ENCODE data around the gene PIK3AP1.
"Not testable (repeated sequence)": the region's sequence is repeated elsewhere in the genome, so short reads cannot be mapped to it uniquely, and the experiment has no call there.

The PIK3AP1 gene

DNA sequence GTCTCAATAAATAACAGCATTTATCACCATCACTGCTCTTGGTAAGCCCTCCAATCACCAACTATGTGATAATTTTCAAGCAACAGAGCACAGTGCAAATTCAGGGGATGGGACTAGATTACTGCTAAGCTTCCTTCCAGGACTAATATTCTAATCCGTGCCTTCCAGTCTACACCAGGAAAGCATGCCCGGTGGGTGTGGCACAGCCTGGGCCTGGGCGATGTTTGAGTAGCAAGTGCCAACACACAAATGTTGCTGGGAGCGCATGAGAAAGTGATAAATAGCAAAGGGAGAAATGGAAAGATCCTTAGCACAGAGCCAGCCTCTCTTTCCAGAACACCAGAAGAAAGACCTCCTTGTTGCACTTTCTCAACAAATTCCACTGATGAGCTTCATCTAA is 120.0 kb downstream of the PIK3AP1 start:
- DNase-seq, result no peak

- no peak for DNase-seq
Measured at GRCh38 chr10:96598846-96599245, 121.5 kb downstream of the PIK3AP1 start.

GRCh38 chr10:96596422-96597407 is 123.6 kb downstream of the PIK3AP1 start:
- no peak for DNase-seq

GRCh38 chr10:96595741-96596140 is 124.6 kb downstream of the PIK3AP1 start:
- DNase-seq, result no peak

DNA sequence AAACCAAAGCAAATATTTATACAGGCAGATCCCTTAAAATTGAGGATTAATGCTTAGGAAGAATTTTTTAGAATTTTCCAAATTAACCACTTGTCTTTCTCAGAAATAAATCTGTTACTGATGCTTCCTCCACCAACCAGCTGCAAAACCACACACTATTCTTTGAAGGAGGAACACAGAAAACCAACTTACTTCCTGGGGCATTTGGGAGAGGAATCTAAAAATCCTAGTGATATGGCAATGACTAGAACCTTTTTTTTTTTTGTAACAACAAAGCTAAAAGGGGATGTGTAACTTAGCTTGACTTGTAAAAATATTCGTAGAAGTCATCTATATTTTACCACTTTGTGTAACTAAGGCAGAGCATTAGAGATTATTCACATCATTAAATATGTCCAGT is 128.4 kb downstream of the PIK3AP1 start:
- peak; percentile 38 for DNase-seq

DNA sequence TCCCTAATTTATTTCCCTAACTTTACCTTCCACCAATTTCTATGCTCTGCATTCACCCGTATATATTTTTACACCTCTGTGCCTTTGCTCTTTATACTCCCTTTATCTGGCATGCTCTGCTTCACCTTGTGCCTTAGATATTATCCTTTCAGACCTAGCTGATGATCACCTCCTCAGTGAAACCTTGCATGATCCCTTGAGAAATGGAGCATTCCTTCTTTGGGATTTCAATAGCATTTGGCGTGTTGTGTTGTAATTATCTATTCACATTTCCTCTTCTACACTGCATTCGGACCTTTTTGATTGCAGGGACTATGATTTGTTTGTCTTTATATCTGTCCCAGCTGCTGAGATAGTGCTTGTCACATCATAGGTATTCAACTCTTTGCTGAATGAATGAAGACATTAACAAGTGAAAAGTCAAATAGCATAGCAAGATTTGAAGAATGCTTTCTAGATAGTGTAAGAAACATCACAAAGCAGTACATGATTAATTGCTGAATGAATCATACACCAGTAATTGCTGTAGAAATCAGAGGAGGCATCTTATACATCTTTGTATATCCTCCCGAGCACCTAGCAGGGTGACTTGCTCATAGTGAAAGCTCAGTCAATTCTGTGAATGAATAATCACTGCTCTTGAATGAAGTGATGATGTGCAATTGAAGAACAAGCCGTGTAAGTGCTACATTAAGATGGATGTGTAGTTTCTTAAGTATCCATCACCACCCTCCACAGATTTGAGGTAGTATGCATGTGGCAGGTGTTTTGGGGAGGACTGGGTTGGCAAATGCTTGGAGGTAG is 131.5 kb downstream of the PIK3AP1 start:
- DNase-seq, result no peak

GRCh38 chr10:96588060-96588554 is 132.2 kb downstream of the PIK3AP1 start:
- no peak for DNase-seq

DNA sequence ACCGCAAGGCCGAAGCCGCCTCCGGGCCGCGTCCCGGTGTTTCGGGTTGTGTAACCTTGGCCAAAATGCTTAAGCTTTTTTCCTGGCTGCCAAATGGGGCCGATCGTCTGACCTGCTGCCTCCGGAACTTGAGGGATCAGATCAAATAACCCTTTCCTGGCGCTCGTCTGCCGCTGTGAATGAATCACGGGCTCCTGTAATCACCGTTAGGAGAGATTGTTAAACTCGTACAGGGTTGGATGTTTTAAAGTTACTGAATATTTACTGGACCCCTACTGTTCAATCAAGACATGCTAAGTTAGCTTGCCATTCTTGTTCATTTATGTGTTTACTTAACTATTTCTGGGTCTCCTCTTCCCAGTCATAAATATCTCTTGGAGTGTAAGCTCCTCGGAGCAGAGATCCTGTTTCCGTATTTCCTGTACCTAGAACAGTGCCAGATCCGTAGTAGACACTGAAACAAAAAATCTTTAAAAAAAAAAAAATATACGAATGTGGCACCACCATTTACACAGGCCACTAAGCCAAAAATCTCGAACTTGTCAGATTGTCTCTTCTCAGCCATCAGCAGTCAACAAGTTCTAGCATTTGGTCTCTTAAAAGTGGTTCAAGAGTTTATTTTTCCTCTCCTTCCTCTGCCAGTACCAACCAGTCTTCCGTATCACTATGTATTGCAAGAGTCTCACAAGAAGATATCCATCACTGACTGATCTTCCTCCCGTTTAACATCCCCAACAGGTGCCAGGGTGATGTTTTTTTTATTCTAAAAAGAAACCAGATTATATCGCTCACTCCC is 132.9 kb downstream of the PIK3AP1 start:
- peak; percentile 23 for DNase-seq

- DNase-seq, result peak; percentile 58
Measured at GRCh38 chr10:96586419-96587263, 133.7 kb downstream of the PIK3AP1 start, which contains the start of gene TM9SF3. TSS of gene TM9SF3 (minus strand) at chr10:96587012. CDS start at chr10:96586835, 177 bp downstream.

DNA sequence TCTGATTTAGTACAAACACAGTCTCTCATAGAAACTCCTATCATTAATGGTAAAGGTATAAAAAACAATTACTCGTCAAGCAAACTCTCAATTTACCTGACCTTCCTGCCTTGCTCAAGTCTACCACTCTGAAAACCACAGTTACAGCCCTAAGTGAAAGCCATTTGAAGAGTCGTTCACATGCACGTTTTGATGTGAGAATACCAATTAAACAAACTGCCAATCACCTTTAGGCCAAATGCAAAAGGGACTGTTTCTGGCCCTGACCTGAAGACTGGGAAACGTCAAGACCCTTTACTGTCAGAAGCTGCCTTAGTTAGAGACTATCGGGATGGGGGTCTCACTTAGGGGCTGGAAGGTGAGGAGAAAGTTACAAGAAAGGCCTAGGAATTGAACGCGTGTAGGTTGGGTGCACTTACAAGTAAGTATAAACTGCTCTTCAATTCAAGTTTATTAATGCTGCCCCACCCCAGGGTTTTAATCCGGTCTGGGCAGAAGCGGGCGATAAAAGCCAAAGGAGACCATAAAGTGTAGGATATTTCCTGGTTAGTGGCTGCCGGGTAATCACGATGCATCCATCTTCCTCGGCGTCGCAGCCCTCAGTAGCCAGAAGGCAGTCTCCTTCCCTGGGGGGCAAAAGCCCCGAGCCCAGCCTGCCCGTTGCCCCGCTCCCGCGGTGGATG is 134.4 kb downstream of the PIK3AP1 start:
- DNase-seq, result no peak

DNA sequence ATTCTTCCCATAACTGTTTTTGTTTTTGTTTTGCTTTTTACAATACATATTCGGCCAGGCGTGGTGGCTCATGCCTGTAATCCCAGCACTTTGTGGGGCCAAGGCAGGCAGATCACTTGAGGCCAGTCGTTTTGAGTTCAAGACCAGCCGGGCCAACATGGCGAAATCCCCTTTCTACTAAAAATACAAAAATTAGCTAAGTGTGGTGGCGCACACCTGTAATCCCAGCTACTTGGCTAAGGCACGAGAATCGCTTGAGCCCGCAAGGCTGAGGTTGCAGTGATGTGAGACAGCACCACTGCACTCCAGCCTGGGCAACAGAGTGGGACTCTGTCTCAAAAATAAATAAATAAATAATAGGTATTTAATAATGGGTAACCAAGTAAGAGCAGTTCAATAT is 135.8 kb downstream of the PIK3AP1 start:
- DNase-seq, result no peak

DNA sequence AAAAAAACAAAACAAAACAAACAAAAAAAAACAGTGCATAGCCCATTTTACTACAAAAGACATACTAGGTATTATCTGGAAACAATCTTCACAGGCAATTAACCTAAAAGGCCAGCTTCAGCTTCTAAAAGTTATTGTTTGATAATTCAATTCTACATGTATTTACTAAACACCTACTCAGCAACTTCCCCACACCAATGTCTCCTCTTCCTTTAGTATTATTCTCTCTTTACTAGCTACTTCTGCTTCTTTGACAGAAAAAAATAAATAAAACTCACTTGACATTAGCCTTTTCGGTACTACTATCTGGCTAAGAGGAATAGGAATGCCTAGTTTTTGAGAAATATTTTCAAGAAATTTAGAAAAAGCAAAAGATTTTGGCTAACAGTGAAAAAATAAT is 136.3 kb downstream of the PIK3AP1 start:
- DNase-seq, result no peak

GRCh38 chr10:96579133-96579532 is 141.2 kb downstream of the PIK3AP1 start:
- no peak for DNase-seq

DNA sequence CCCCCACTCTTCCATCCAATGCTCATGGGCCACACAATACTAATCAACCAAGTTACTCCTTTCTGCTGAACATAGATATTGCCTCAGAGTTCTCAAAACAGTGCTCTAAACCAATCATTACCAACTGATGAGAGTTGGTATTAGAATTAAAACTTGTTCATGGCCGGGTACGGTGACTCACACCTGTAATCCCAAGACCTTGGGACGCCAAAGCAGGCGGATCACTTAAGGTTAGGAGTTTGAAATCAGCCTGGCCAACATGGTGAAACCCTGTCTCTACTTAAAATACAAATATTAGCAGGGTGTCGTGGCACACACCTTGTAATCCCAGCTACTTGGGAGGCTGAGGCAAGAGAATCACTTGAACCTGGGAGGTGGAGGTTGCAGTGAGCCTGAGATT is 141.7 kb downstream of the PIK3AP1 start:
- no peak for DNase-seq

DNA sequence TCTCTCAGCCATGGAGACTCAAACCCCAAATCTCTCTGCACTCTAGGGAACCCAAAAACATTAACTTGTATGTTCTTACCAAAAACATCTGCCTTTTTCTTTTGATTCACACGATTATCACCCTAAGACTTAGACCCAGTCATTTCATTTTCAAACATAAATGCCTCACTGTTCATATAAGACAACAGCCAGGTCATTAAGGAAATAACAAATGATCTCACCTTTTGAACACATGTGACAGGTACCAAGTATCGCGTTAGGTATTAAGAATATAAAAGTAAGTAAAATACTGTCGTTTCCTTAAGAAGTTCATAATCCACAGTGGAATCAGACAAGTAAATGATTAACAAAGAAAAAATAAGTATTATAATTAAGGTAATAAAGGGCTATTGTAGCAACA is 142.3 kb downstream of the PIK3AP1 start:
- DNase-seq, result no peak

GRCh38 chr10:96577069-96577468 is 143.2 kb downstream of the PIK3AP1 start:
- DNase-seq, result no peak

- no peak for DNase-seq
Measured at GRCh38 chr10:96576277-96576980, 143.9 kb downstream of the PIK3AP1 start.

DNA sequence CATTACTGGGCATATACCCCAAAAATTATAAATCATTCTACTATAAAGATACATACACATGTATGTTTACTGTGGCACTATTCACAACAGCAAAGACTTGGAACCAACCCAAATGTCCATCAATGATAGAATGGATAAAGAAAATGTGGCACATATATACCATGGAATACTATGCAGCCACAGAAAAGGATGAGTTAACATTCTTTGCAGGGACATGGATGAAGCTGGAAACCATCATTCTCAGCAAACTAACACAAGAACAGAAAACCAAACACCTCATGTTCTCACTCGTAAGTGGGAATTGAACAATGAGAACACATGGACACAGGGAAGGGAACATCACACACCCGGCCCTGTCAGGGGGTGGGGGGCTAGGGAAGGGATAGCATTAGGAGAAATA is 145.8 kb downstream of the PIK3AP1 start:
- not testable (repeated sequence) for DNase-seq

DNA sequence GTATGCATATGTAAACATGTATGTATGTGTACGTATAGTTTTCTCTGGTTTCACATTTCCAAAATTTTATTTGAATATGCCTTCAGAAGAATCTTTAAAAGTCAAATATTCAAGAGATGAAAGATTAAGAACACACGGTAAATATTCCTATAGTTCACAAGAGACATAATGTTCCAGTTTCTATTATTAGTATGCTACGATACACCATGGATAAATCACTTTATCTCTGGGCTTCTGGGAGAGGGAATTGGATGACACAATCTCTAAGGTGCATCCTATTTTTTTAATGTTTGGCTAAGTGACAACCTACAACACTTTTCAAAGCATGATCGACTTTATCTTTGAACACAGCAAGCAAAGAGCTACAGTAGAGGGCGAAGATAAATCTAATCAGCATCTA is 147.3 kb downstream of the PIK3AP1 start:
- no peak for DNase-seq

Measured in GF-D8 (cell line).